ENCODE data around the gene RFPL2.

Gene RFPL2

GRCh38 chr22:32204856-32205722 is at the start of gene RFPL2:
Gene RFPL2 (minus strand): TSS chr22:32205073. CDS start chr22:32202451, 2,622 bp downstream.
- peak; percentile 88 for DNase-seq (ENCODE audit: low spot score)

GRCh38 chr22:32249231-32249630 is 44.4 kb upstream of the RFPL2 start:
- DNase-seq (ENCODE audit: low spot score), result no peak

GRCh38 chr22:32248276-32248675 is 43.4 kb upstream of the RFPL2 start:
- DNase-seq (ENCODE audit: low spot score), result no peak

- DNase-seq (ENCODE audit: low spot score), result no peak
Measured at GRCh38 chr22:32246166-32246565, 41.3 kb upstream of the RFPL2 start.

GRCh38 chr22:32245042-32245441 is 40.2 kb upstream of the RFPL2 start:
- DNase-seq (ENCODE audit: low spot score), result no peak

- no peak for DNase-seq (ENCODE audit: low spot score)
Measured at GRCh38 chr22:32244547-32244946, 39.7 kb upstream of the RFPL2 start.

GRCh38 chr22:32240461-32240860 is 35.6 kb upstream of the RFPL2 start:
- no peak for DNase-seq (ENCODE audit: low spot score)

GRCh38 chr22:32237906-32238305 is 33.0 kb upstream of the RFPL2 start:
- no peak for DNase-seq (ENCODE audit: low spot score)

GRCh38 chr22:32236970-32237369 is 32.1 kb upstream of the RFPL2 start:
- no peak for DNase-seq (ENCODE audit: low spot score)

GRCh38 chr22:32233091-32233490 is 28.2 kb upstream of the RFPL2 start:
- no peak for DNase-seq (ENCODE audit: low spot score)

- no peak for DNase-seq (ENCODE audit: low spot score)
Measured at GRCh38 chr22:32232191-32232830, 27.4 kb upstream of the RFPL2 start.

GRCh38 chr22:32226326-32227104 is 21.6 kb upstream of the RFPL2 start:
- no peak for DNase-seq (ENCODE audit: low spot score)

GRCh38 chr22:32222991-32223390 is 18.1 kb upstream of the RFPL2 start:
- DNase-seq (ENCODE audit: low spot score), result no peak

GRCh38 chr22:32219026-32219425 is 14.2 kb upstream of the RFPL2 start:
- no peak for DNase-seq (ENCODE audit: low spot score)

- DNase-seq (ENCODE audit: low spot score), result no peak
Measured at GRCh38 chr22:32218470-32218869, 13.6 kb upstream of the RFPL2 start.

GRCh38 chr22:32217465-32217864 is 12.6 kb upstream of the RFPL2 start:
- no peak for DNase-seq (ENCODE audit: low spot score)

GRCh38 chr22:32216911-32217310 is 12.0 kb upstream of the RFPL2 start:
- DNase-seq (ENCODE audit: low spot score), result no peak

- DNase-seq (ENCODE audit: low spot score), result no peak
Measured at GRCh38 chr22:32211011-32211410, 6.1 kb upstream of the RFPL2 start.

- no peak for DNase-seq (ENCODE audit: low spot score)
Measured at GRCh38 chr22:32208681-32209080, 3.8 kb upstream of the RFPL2 start.

- DNase-seq (ENCODE audit: low spot score), result no peak
Measured at GRCh38 chr22:32207971-32208480, 3.2 kb upstream of the RFPL2 start.

- DNase-seq (ENCODE audit: low spot score), result no peak
Measured at GRCh38 chr22:32206774-32207758, 2.2 kb upstream of the RFPL2 start.
